Erythroblast (primary cell): ENCODE measurements around the gene TBC1D2.

Experiments used
- GATA1 ChIP-seq: IDR thresholded peaks from 2 replicates; pipeline ENCODE4 v1.6.1; 2011; ENCODE audit warnings: low read depth, mild to moderate bottlenecking, control low read depth, low read length, moderate library complexity
- POLR2A ChIP-seq: IDR thresholded peaks from 2 replicates; pipeline ENCODE4 v1.6.1; 2011; ENCODE audit warnings: mild to moderate bottlenecking, low read length

DNA sequence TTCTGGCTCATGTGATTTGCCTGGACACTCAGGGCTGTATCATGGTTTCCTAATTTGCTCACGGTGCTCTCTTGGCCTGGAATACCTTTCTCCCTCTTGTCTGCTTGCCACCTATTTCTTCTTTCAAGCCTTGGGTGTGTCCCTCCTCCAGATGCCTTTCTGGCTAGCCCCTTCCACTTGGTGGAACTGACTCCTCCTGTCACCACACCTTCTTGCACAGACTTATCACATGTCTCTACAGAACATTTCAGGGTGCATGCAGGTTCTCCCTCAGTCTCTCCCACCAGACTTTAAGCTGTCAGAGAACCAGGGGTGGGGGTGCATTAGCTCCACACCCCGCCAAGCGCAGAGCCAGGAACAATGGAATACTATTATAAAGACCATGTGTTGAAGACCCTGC lies 1.9 kb downstream of the TBC1D2 start:
- TF ChIP-seq POLR2A (no peak), GATA1 (no peak)
